Stimulated activated CD4-positive, alpha-beta T cell treated with anti-CD3 and anti-CD28 coated beads, Interleukin-4, amount 100 ng/mL, for 4 hours (primary cell): Measurements from ENCODE around the gene RALGPS2.

Source experiments
- DNase-seq, 2 experiments: peaks; one replicate each; pipeline ENCODE4 v3.0.0-alpha.2; 2020

The RALGPS2 gene

DNA sequence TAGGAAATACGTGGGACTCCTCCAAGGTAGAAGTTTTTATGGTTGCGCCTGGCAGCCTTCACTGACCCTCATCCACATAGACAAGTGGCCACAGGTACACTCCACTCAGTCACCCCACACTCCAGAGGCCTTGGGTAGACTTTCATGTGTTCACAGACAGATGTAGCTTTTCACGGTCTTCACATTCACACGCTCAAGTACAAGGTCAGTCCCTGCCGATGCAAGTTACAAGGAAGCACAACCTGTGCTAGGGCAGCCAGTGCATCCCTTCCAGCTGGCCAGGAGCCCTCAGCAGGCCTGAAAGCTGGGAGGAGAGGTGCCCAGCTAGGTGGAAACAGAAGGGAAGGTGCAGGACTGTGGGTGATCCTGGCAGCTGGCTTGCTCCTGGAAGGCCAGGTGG is 245.1 kb downstream of the RALGPS2 start:
- DNase-seq, result no peak
